ENCODE results near the gene RASSF4.
"Not testable (repeated sequence)": the region's sequence is repeated elsewhere in the genome, so short reads cannot be mapped to it uniquely, and the experiment has no call there.

The RASSF4 gene

DNA sequence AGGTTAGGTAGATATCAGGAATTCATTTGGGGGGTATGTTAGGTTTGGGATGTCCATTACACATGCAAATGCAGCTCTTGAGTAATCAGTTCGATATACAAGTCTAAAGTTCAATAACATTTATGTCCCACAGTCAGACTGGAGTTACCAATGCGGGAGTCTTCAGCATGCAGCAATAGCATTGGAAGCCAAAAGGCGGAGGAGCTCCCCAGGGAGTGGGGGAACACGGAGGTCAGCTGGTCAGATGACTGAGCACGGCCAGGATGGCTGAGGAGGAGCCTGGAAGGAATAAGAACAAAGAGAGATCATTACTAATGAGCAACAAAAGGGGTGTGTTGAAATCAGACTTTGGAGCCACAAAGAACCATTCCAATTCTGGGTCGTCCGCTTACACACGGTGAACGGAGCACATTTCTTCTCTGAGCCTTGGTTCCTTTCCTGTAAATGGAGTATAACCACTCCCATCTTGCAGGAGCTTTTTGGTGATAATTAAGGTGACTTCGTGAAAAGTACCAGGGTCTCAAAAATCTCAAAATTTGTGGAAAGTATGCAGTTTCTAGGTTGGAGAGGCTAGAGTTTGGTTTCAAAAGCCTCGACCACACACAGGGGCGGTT lies 40.6 kb downstream of the RASSF4 start:
- in situ Hi-C loops (cut with MboI; ENCODE audit: low sequenced_read_pairs): no loop called here

DNA sequence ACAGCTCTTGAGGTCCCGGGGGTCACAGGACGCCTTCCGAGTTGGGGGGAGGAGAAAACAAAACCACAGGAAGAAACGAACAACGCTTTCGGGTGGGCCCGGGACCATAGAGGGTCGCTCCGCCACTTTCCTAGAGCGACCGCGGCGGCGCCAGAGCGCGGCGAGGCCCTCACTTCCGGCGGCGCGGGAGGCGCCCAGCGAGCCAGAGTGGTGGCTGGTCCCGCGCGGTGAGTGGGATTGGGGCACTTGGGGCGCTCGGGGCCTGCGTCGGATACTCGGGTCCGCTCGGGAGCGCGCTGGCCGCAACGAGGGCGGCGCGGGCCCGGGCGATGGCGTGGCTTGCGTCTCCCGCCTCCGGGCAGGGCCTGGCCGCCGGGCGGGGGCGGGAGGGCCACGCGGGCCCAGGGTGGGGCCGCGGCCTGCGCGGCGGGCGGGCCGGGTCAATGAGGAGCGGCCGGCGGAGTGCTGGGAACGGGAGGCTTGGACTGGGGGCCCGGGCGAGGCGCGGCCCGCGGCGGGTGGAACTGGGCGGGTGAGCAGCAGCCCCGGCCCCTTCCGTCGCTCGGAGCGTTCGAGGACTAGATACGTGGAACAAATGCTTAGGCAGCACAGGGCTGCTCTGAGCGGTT lies 41.3 kb downstream of the RASSF4 start, which contains the start of gene ZNF22:
TSS of gene ZNF22 (plus strand) at position 172 of the 629 bp plus-strand sequence. CDS start 2,446 bp downstream, outside the sequence.
- in situ Hi-C loops (cut with MboI; ENCODE audit: low sequenced_read_pairs): no loop called here

DNA sequence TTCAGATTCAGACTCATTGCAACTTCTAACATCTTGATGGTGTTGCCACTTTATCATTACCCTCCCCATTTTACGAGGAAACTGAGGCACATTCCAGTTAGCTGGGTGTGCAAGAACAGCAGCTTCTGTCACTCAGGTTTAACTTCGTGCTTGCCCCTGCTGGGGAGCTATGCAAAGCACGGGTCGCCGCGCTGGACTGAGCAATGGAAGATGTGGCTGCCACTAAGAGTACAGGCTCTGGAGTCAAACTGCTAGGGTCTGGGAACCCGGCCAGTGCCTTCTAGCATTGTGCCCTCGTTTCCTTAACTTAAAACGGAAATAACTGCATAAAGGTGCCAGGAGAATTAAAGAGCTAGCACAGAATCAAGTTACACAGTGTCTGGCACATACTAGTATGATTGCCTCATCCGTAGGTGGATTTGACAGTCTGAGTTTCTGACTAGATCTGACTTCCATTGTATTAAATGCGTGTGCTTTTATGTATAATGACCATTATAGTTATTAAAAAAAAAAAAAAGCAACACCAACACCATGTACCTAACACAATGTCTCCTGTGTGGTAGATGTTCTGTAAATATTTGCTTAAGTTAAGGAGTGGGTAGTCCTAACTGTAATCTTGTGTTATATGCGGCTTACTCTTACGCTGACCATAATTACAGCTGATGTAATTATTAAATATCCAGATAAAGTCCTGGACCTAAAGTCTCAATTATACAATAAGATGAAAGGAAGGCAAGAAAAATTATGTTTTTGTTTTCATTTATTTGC lies 42.0 kb downstream of the RASSF4 start:
- in situ Hi-C loops (cut with MboI; ENCODE audit: low sequenced_read_pairs): no loop called here

DNA sequence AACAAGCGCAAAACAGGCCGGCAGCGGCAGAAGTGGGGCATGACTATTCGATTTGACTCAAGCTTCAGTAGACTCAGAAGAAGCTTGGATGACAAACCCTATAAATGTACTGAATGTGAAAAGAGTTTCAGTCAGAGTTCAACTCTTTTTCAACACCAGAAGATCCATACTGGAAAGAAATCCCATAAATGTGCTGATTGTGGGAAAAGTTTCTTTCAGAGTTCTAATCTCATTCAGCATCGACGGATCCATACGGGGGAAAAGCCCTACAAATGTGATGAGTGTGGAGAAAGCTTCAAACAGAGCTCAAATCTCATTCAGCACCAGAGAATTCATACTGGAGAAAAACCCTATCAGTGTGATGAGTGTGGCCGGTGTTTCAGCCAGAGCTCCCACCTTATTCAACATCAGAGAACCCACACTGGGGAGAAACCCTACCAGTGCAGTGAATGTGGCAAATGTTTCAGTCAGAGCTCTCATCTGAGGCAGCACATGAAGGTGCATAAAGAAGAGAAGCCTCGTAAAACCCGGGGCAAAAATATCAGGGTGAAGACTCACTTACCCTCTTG lies 43.9 kb downstream of the RASSF4 start:
- in situ Hi-C loops (cut with MboI; ENCODE audit: low sequenced_read_pairs): no loop called here

DNA sequence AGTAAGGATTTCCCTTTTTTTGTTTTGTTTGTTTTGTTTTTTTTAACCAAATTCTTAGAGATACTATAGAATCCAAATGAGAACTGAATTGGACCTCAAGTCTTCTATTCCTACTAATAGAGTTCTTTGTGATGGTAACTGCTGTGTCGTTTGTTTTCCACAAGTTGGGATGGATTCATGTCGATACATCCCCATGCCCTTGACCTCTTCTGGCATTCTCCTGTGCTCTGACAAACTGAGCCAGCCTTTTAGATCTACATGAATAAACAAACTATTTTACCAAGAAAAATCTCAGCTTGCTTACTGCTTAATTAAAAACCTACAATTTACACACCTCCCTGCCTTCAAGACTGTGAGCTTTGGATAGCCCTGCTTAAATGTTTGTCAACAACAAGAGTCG lies 45.1 kb downstream of the RASSF4 start:
- in situ Hi-C loops (cut with MboI; ENCODE audit: low sequenced_read_pairs): no loop called here

DNA sequence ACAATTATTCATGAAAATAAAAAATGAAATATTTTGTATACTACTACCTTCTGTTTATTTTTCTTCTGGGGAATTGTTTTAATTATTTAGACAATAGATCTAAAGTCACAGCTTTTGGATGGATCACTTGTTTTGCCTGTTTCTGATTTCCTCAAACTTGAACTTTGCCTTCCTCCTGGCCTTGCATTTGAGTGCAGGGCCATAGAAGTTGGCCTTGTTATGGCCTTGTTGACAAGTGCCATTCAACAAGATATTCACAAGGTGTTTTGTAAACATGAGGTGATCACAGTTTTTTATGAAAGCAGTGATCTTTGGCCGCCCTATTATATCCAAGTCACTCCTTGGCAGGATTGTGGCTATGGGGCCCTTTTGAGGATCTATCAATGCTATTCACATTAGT lies 45.7 kb downstream of the RASSF4 start:
- in situ Hi-C loops (cut with MboI; ENCODE audit: low sequenced_read_pairs): no loop called here

DNA sequence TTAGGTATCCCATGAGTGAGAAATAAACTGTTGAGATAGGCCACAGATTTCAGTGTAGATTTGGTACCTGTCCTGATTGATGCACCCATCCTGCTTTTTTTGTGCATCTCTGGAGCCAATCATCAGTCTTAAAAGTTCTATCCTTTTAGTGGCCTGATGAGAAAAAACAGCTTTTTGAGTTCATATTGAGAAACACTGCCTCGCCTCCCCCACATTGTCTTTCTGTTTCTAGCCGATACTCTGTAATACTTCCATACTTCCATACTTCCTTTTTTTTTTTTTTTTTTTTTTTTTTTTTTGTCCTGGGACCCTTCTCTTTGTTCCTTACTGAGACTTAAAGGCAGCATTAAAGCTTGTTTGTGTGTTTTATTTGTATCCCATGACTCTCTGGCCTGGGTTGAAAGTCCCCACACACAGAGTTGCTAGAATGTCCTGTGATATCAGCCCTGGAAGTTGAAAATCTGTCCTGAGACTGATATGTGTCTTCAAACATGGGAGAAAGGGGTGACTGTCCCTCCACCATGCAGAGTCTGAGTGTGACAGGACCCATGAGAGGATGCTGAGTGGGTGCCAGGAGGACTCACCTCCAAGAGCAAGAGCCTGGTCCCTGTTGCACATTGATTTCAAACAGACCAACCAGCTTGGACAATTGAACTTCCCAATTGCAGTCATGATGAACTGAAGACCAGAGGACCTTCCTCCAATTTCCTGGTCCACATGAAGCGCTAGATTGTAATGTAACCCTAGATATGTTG lies 46.9 kb downstream of the RASSF4 start:
- in situ Hi-C loops (cut with MboI; ENCODE audit: low sequenced_read_pairs): no loop called here

DNA sequence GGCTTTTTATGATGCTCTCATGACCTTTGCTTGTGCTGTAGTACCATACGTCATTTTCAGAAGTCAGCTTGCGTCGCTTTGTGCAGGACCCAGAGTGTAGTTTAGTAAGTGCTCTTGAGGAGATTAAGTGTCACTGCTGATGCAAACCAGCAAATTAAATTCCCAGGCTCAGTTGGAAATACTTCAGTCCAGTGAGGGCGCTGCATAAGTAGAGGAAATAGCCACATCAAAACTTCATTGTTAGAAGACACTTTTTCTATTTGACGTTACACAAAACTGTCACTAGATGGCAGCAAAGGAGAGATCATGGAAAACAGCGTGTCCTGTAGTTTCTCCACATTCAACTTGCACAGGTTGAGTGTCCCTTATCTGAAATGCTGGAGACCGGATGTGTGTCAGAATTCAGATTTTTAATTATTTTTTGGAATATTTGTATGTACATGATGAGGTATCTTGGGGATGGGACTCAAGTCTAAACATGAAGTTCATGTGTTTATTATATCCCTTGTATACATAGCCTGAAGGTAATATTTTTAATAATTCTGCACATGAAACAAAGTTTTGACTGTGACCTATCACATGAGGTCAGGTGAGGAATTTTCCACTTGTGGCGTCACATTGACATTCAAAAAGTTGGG lies 49.0 kb downstream of the RASSF4 start:
- in situ Hi-C loops (cut with MboI; ENCODE audit: low sequenced_read_pairs): no loop called here

DNA sequence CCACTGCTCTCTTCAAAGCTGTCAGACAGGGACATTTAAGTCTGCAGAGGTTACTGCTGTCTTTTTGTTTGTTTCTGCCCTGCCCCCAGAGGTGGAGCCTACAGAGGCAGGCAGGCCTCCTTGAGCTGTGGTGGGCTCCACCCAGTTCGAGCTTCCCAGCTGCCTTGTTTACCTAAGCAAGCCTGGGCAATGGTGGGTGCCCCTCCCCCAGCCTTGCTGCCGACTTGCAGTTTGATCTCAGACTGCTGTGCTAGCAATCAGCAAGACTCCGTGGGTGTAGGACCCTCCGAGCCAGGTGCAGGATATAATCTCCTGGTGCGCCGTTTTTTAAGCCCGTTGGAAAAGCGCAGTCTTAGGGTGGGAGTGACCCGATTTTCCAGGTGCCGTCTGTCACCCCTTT lies 55.0 kb downstream of the RASSF4 start:
- in situ Hi-C loops (cut with MboI; ENCODE audit: low sequenced_read_pairs): not testable (repeated sequence)

DNA sequence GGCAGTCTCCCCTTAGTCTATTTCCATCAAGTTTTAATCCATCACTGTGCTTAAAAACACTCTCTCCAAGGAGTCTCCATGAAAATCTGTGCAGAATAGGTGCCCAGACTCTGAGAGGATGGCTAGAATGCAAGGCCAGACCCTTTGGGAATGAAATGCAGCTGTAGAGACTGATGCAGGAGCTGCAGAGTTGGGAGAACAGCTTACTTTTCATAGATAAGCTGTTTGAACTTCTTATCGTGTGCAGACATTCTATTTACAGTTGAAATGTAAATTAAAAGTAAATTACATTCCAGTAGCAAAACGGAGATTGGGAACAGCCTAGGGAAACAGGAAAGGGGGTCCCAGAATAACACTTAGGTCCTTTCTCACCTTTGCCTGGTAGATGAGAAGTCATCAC lies 56.0 kb downstream of the RASSF4 start:
- in situ Hi-C loops (cut with MboI; ENCODE audit: low sequenced_read_pairs): no loop called here

DNA sequence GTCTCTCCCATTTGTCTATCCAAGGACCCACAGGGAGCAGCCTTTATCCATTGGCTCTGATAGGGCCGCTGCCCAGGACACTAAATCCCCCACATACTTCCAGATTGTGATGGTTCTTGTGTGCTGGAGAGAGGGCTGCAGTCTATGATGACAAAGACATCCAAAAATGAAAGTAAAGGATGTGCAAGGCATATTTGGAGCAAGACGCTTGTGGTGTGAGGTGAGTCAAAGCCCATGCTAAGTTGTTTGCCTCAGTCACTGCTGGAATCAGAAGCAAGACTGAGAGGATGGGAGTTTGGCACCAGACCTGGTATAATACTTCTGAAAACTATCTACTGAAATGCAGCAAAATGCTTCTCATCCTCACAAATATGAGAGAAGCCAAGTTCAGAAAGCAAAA lies 63.8 kb downstream of the RASSF4 start:
- in situ Hi-C loops (cut with MboI; ENCODE audit: low sequenced_read_pairs): no loop called here

DNA sequence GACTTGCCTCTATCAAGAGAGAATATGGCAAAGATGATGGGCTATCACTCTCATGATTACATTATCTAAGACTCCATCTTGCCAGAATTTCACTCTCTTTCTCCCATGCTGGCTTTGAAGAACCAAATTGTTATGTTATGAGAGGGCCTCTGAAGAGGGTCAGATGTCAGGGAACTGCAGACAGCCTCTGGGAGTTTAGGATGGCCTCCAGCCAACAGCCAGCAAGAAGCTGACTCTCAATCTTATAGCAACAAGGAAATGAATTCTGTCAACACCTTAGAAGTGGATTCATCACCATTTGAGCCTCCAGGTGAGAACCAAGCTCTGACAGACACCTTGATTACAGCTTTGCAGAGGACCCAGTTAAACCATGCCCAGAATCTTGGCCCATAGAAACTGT lies 74.7 kb downstream of the RASSF4 start:
- in situ Hi-C loops (cut with MboI; ENCODE audit: low sequenced_read_pairs): no loop called here

DNA sequence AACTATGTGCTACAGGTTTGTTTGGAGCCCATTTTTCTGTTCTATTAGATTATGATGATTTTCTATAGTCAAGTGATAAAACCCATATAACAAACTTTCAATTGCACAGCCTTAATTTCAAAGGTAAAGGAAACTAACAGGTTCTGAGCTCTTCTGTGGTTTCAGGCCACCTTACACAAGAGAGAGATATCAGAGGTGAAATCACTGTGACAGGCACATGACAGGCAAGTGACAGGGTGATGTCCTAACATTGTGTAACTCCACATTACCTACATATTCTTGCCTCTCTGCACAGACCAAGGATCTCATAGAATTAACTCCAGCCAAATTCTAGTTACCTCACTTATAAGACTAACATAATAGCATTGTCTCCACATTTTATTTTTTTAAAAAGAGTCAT lies 76.1 kb downstream of the RASSF4 start:
- in situ Hi-C loops (cut with MboI; ENCODE audit: low sequenced_read_pairs): no loop called here

DNA sequence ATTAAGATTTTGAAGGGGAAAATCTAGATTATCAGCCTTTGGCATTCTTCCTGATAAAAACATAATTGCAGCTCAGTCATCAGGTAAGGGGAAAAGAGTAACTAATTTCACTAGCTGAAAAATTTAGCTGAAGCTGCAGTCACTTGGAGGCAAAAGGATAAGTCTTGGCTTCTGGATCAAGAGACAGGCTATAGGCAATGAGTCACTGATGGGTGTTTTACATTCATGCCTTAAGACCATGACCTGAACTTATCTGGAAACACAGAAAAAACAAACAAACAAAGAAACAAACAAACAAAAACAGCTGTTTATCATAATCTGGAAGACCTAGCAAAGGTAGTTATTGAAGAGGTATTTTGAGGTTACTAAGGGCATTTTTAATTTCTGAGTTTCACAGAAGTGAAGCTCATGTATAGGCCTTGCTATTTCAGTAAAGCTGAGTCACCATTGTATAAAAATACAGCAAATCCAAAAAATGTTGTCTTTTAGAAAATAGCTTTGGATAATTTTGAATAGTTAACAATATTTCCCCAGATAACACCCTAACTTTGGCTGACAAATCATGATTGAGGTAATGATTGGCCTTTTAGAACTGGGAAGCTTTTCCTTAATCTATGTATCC lies 81.4 kb downstream of the RASSF4 start:
- in situ Hi-C loops (cut with MboI; ENCODE audit: low sequenced_read_pairs): no loop called here

DNA sequence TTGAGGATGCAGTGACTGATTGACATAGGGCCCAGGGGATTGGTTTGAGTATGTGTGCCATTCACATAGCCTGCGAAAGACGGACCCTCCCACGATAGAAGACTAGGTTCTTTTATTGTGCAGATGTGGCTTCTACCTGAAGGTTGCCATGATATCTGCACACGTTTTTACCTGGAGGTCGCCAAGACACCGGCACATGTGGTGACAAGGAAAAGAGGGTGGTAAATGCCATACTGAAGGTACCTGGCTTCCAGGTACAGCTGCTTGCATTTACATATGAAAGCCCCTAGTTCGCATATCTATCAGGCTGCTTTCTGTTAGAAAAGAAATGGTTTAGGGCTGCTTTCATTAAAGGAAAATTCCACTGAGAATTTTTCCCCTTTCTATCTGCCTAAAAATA lies 84.7 kb downstream of the RASSF4 start:
- in situ Hi-C loops (cut with MboI; ENCODE audit: low sequenced_read_pairs): no loop called here

Data from HL-60/S4 treated with retinoic acid at 250 ng/mL for 4 days and 3 days (cell line).